K562 (cell line): ENCODE measurements around the gene CACNA1S. TPM values are rescaled to one million over a fixed set of nuclear protein-coding genes. Genes with fewer than 3 reads are reported as not detected.

ENCODE experiments used
- ATAC-seq: fragments of 200-7000 bp; cut with Tn5 transposase; 3 replicates; pipeline ENCODE4 v1.9.1; 2020; ENCODE audit warnings: moderate library complexity
- BruUV-seq: library from RNA; stranded (reverse); fragments of 400-500 nt; replicated peaks from 2 replicates; lab custom pipeline; 2021; lab: Mats Ljungman, UMichigan
- CTCF ChIA-PET: fragments of 300-600 bp; formaldehyde crosslinking; extraction: SDS; loops from one replicate; lab custom pipeline; 2021; ENCODE audit warnings: low intra/inter-chr PET ratio; lab: Yijun Ruan, JAX
- POLR2A ChIA-PET: fragments of 300-600, 350-650 bp; sonication (Branson Sonifier 250); formaldehyde crosslinking; extraction: SDS; loops from one replicate; lab custom pipeline; 2021; ENCODE audit warnings: antibody characterized with exemption, inconsistent platforms; lab: Yijun Ruan, JAX
- DNase-seq, 4 experiments: peaks; one replicate each; pipeline versions ENCODE4 v3.0.0 to v3.0.0-alpha.2; 2011 to 2018; ENCODE audit warnings: low spot score in 3 of 4, mixed read lengths in 3 of 4; ENCODE audit errors: extremely low read depth in 1 of 4
- FAIRE-seq: peaks from 2 replicates; lab custom pipeline; 2011; peaks lifted over from hg19 to GRCh38; lab: Jason Lieb, UNC
- H2AFZ ChIP-seq: 2 replicates; pipeline ENCODE4 v1.6.0; 2011; ENCODE audit warnings: low read depth, low read length, control low read depth, inconsistent platforms
- H3K27ac ChIP-seq: fragments of 200-600 bp; 3 replicates; pipeline ENCODE4 v1.8.0; 2011; ENCODE audit warnings: low read depth, mild to moderate bottlenecking, control low read depth, inconsistent platforms, low read length, moderate library complexity, mixed read lengths; ENCODE audit errors: extremely low read depth
- H3K27me3 ChIP-seq, 2 experiments: fragments of 300-600 bp in 1 of 2; 2 replicates in 1 of 2; 3 replicates in 1 of 2; pipeline versions ENCODE4 v1.6.0 to v1.8.0; 2011; ENCODE audit warnings: inconsistent platforms in 2 of 2, low read length in 2 of 2, mild to moderate bottlenecking in 1 of 2, mixed read lengths in 1 of 2, moderate library complexity in 1 of 2; ENCODE audit not compliant: control insufficient read depth in 2 of 2, insufficient read depth in 2 of 2
- H3K36me3 ChIP-seq: fragments of 300-600 bp; 3 replicates; pipeline ENCODE4 v1.8.0; 2011; ENCODE audit warnings: mild to moderate bottlenecking, low read length, inconsistent platforms; ENCODE audit not compliant: control insufficient read depth, insufficient read depth
- H3K4me1 ChIP-seq, 2 experiments: fragments of 200-600 bp in 1 of 2; replicated peaks in 1 of 2; 2 replicates in 1 of 2; 3 replicates in 1 of 2; pipeline versions ENCODE4 v1.5.1 to v1.8.0; 2011; ENCODE audit warnings: inconsistent platforms in 2 of 2, low read length in 2 of 2, mild to moderate bottlenecking in 1 of 2, mixed read lengths in 1 of 2, moderate library complexity in 1 of 2; ENCODE audit not compliant: control insufficient read depth in 2 of 2, insufficient read depth in 2 of 2
- H3K4me2 ChIP-seq: 2 replicates; pipeline ENCODE4 v1.6.1; 2011; ENCODE audit warnings: low read length, control low read depth, inconsistent platforms, mixed read lengths; ENCODE audit not compliant: insufficient read depth
- H3K4me3 ChIP-seq: fragments of 200-600 bp; sonication (generic), shearing (Covaris generic); 2 replicates; pipeline ENCODE4 v1.5.1; 2016; ENCODE audit warnings: control low read depth, inconsistent platforms
- H3K79me2 ChIP-seq: fragments of 200-600 bp; 3 replicates; pipeline ENCODE4 v1.8.0; 2011; ENCODE audit warnings: low read length, inconsistent platforms; ENCODE audit not compliant: control insufficient read depth, insufficient read depth
- H3K9ac ChIP-seq, 2 experiments: 2 replicates each; pipeline versions ENCODE4 v1.6.0 to v1.6.1; 2011; ENCODE audit warnings: low read depth in 2 of 2, low read length in 2 of 2, control low read depth in 1 of 2, inconsistent platforms in 1 of 2, mild to moderate bottlenecking in 1 of 2, mixed read lengths in 1 of 2; ENCODE audit not compliant: insufficient read depth in 1 of 2
- H3K9me1 ChIP-seq: one replicate; pipeline ENCODE4 v1.6.0; 2011; ENCODE audit warnings: inconsistent platforms, mild to moderate bottlenecking, low read length, moderate library complexity; ENCODE audit not compliant: control insufficient read depth, insufficient read depth
- H3K9me3 ChIP-seq: replicated peaks from 2 replicates; pipeline ENCODE4 v1.5.1; 2011; ENCODE audit warnings: low read depth, low read length, inconsistent platforms; ENCODE audit not compliant: control insufficient read depth, insufficient read depth
- H4K20me1 ChIP-seq: replicated peaks from 2 replicates; pipeline ENCODE4 v1.6.1; 2011; ENCODE audit warnings: low read length, inconsistent platforms, mixed read lengths; ENCODE audit not compliant: control insufficient read depth, insufficient read depth
- FUS ChIP-seq: fragments of 200-400 bp; formaldehyde crosslinking; optimal IDR thresholded peaks from 2 replicates; pipeline ENCODE3; 2017; ENCODE audit warnings: low read depth, low read length
- HNRNPL ChIP-seq: fragments of 200-400 bp; formaldehyde crosslinking; IDR thresholded peaks from 2 replicates; pipeline ENCODE4 v1.6.1; 2017; ENCODE audit warnings: low read depth, mild to moderate bottlenecking, low read length
- RBBP5 ChIP-seq: fragments of 200-600 bp; sonication (generic); IDR thresholded peaks from 2 replicates; pipeline ENCODE4 v1.6.1; 2012; ENCODE audit warnings: borderline replicate concordance, mild to moderate bottlenecking, low read length, control low read depth, inconsistent platforms; ENCODE audit not compliant: insufficient read depth, poor library complexity, severe bottlenecking
- RERE ChIP-seq: sonication (generic); formaldehyde crosslinking; IDR thresholded peaks from 2 replicates; pipeline ENCODE4 v1.8.0; 2023; ENCODE audit warnings: missing genetic modification reagents, mild to moderate bottlenecking, borderline replicate concordance
- XRCC4 ChIP-seq: IDR thresholded peaks from one replicate; pipeline ENCODE4 v1.6.1; 2011; ENCODE audit not compliant: insufficient read depth, insufficient read length; ENCODE audit errors: extremely low read depth
- ZNF175 ChIP-seq: fragments of 200-800 bp; sonication (Bioruptor generic); IDR thresholded peaks from 2 replicates; pipeline ENCODE4 v1.6.1; 2016; ENCODE audit warnings: low read depth, mild to moderate bottlenecking, missing genetic modification characterization, missing compliant biosample characterization
- ZNF197 ChIP-seq: fragments of 200-800 bp; sonication (Bioruptor generic); IDR thresholded peaks from 2 replicates; pipeline ENCODE4 v1.6.1; 2016; ENCODE audit warnings: low read depth, missing genetic modification characterization, missing compliant biosample characterization
- WGBS: fragments of 100-300 bp; shearing (Covaris generic); methylation state at CpG from one replicate; pipeline ENCODE4 v1.1.6; 2016; ENCODE audit warnings: low coverage, mixed read lengths; ENCODE audit not compliant: insufficient coverage; ENCODE audit errors: missing lambda C conversion rate; 5-methylcytosine and 5-hydroxymethylcytosine counted together
- in situ Hi-C: fragments of 300-500 bp; cut with MboI; formaldehyde crosslinking; loops from 4 replicates; pipeline ENCODE4 v1.15.0; 2018; ENCODE audit warnings: inconsistent platforms, mixed read lengths
- intact Hi-C: fragments of 100-400 bp; cut with micrococcal nuclease; formaldehyde crosslinking; loops from 2 replicates; pipeline ENCODE4 v1.14.2; 2022
- polyA plus RNA-seq, 8 experiments: library from polyadenylated mRNA; depleted of rRNA in 4 of 8; stranded (reverse) in 5 of 8; unstranded in 3 of 8; fragments of >200 nt; fragmentation: Nextera tagmentation in 2 of 8; fragmentation: Illumina TruSeq in 1 of 8; extraction: Ambion mirVana in 2 of 8; extraction: Trizol in 1 of 8; gene quantifications; 2 replicates each; pipeline versions ENCODE4 v1.2.1 to v1.2.3, GENCODE V29; 2011 to 2014; ENCODE audit warnings: inconsistent platforms in 1 of 8, missing spikeins in 1 of 8
- total RNA-seq, 7 experiments: library from RNA; depleted of rRNA in 6 of 7; stranded (reverse); fragments of >200 nt in 6 of 7; fragmentation: Illumina TruSeq in 2 of 7; extraction: Trizol in 2 of 7; gene quantifications; 2 replicates each; pipeline versions ENCODE4 v1.2.1 to v1.2.3, GENCODE V29; 2011 to 2021; ENCODE audit warnings: low replicate concordance in 1 of 7

Gene CACNA1S
- total and polyA plus RNA-seq, 9 of the 15 experiments (the other 6 are each of a cell fraction or from before 2014, with no cell fraction given): not detected

GRCh38 chr1:201157949-201158348 lies 45.7 kb upstream of the CACNA1S start:
- no peaks in the 10 kb centered on the region; the same call in 2 of the 3 replicates for H3K36me3 ChIP-seq
- peaks cover 13 to 20% of the 10 kb centered on the region in 2 experiments for H3K4me1 ChIP-seq
- no peak overlapping the region for H3K4me2 ChIP-seq
- no peaks in the 10 kb centered on the region for H3K27me3 ChIP-seq
- no peak overlapping the region for H3K27ac ChIP-seq
- no peak overlapping the region for H3K4me3 ChIP-seq
- ATAC-seq: no peak
- intact Hi-C loops: no loop called here
- H2AFZ ChIP-seq: no peak overlapping the region
- no peaks in the 10 kb centered on the region for H3K9me1 ChIP-seq
- DNase-seq: no peak
- no peaks in the 10 kb centered on the region for H3K9me3 ChIP-seq
- TF ChIP-seq ZNF197 (CRISPR knock-in tag): no peak
- no peak for TF ChIP-seq ZNF175 (CRISPR knock-in tag)
- no peak for TF ChIP-seq XRCC4
- no peak for TF ChIP-seq RBBP5
- TF ChIP-seq RERE (CRISPR knock-in tag): no peak
- no peak for TF ChIP-seq FUS
- TF ChIP-seq HNRNPL: no peak
- peaks cover 12% of the 10 kb centered on the region; the same call in 2 of the 3 replicates for H3K79me2 ChIP-seq
- FAIRE-seq: no peak
- ChIA-PET POLR2A (interaction anchor here (1.2 to 9.8 kb wide), 2 partner anchors 11 to 17 kb away, joined by 4 to 121 read pairs; no protein-coding TSS in a partner anchor), CTCF (no interaction called here)
- no peak overlapping the region for H3K9ac ChIP-seq
- in situ Hi-C loops: no loop called here
- BruUV-seq: no TSS peak
- H4K20me1 ChIP-seq: no peaks in the 10 kb centered on the region
- WGBS: 43% methylated on average over 2 of the region's 2 CpGs
